Lung (tissue), 12 donors: Measurements from ENCODE around the gene HYI. TPM values are rescaled to one million over a fixed set of nuclear protein-coding genes. Genes with fewer than 3 reads are reported as not detected.

ENCODE experiments used
- ATAC-seq: fragments of 200-7000 bp; cut with Tn5 transposase; one replicate; pipeline ENCODE4 v1.9.1; 2020; ENCODE audit warnings: moderate number of reproducible peaks; ENCODE audit not compliant: insufficient read depth, low FRiP score
- DNase-seq, 3 donors: peaks; one replicate each; pipeline ENCODE4 v3.0.0-alpha.2; 2013 to 2017
- H3K27ac ChIP-seq, 2 donors: one replicate each; pipeline ENCODE4 v1.5.1; 2013; ENCODE audit warnings: mild to moderate bottlenecking in 2 of 2, moderate library complexity in 2 of 2, control low read depth in 1 of 2, inconsistent platforms in 1 of 2, low read depth in 1 of 2, low read length in 1 of 2
- H3K27me3 ChIP-seq, 3 donors: one replicate each; pipeline ENCODE4 v1.5.1; 2013; ENCODE audit warnings: low read length in 2 of 3; ENCODE audit not compliant: control insufficient read depth in 3 of 3, insufficient read depth in 3 of 3
- H3K36me3 ChIP-seq, 4 donors: one replicate each; pipeline ENCODE4 v1.5.1; 2013; ENCODE audit warnings: low read length in 4 of 4, mild to moderate bottlenecking in 1 of 4, moderate library complexity in 1 of 4; ENCODE audit not compliant: control insufficient read depth in 4 of 4, insufficient read depth in 4 of 4
- H3K4me1 ChIP-seq, 5 donors: one replicate each; pipeline ENCODE4 v1.5.1; 2013; ENCODE audit warnings: low read length in 5 of 5, mild to moderate bottlenecking in 2 of 5, moderate library complexity in 1 of 5; ENCODE audit not compliant: control insufficient read depth in 5 of 5, insufficient read depth in 5 of 5
- H3K4me3 ChIP-seq: one replicate; pipeline ENCODE4 v1.5.1; 2013; ENCODE audit warnings: mild to moderate bottlenecking, control low read depth, moderate library complexity
- H3K9ac ChIP-seq, 2 donors: one replicate each; pipeline ENCODE4 v1.5.1; 2013; ENCODE audit warnings: low read length in 2 of 2, control low read depth in 1 of 2; ENCODE audit not compliant: insufficient read depth in 1 of 2
- H3K9me3 ChIP-seq, 4 donors: one replicate each; pipeline ENCODE4 v1.5.1; 2013; ENCODE audit warnings: low read length in 3 of 4, mild to moderate bottlenecking in 1 of 4, moderate library complexity in 1 of 4; ENCODE audit not compliant: control insufficient read depth in 4 of 4, insufficient read depth in 3 of 4
- WGBS, 2 donors: extraction: QIAGEN DNeasy Blood & Tissue Kit; methylation state at CpG; one replicate each; pipeline ENCODE4 v1.1.7; 2013; 5-methylcytosine and 5-hydroxymethylcytosine counted together
- polyA plus RNA-seq, 2 donors: library from polyadenylated mRNA; stranded (reverse); fragments of 200-250 nt; gene quantifications; one replicate each; pipeline ENCODE4 v1.2.1, GENCODE V29; 2013
- total RNA-seq, 2 donors: library from RNA; depleted of rRNA in 1 of 2; stranded (reverse); fragments of >200 nt in 1 of 2; gene quantifications; one replicate each; pipeline ENCODE4 v1.2.1, GENCODE V29; 2014 to 2021
- TF ChIP-seq, protein P1 (sequence below): IDR thresholded peaks from 2 replicates; pipeline ENCODE4 v1.5.1; 2012; ENCODE audit warnings: mild to moderate bottlenecking; ENCODE audit errors: control extremely low read depth, extremely low read depth
- donor health status: control.
- donor health status: control.
- donor health status: Bipolar disorder and iron deficiency.
- donor health status: healthy.
- donor health status: DM: yes; HTN: yes; CAD: no.

HYI gene
- total and polyA plus RNA-seq, 4 donors, result 35.8 to 103 (median 69.4) TPM

DNA sequence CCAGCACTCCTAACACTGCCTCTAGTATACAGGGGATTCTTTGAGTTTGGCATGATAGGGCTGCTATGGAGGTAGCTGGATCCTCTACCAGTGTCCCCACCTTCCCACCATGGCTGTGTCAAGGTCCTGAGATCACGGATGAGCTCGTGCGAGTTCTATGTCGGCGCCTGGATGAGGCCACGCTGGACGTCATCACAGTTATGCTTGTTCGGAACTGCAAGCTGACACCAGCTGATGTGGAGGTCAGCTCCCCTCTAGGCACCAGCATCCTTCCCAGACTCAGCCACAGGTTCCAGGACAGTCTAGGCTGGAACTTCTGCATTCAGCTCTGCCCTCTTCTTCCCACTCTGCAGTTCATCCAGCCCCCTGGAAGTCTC, 15.2 kb downstream of the HYI start:
- H3K27ac ChIP-seq, result no peak overlapping the region
- no peaks in the 10 kb centered on the region for H3K27me3 ChIP-seq
- no peak overlapping the region for H3K4me3 ChIP-seq
- 95 to 97% methylated on average over 8 of the region's 8 CpGs for WGBS, 2 donors
- H3K36me3 ChIP-seq, result peaks cover 5 to 57% (median 45%) of the 10 kb centered on the region in 4 donors
- H3K9ac ChIP-seq, result no peak overlapping the region
- H3K4me1 ChIP-seq, result peaks cover 0 to 4% (median 0%) of the 10 kb centered on the region in 5 donors
- TF ChIP-seq, protein P1, sequence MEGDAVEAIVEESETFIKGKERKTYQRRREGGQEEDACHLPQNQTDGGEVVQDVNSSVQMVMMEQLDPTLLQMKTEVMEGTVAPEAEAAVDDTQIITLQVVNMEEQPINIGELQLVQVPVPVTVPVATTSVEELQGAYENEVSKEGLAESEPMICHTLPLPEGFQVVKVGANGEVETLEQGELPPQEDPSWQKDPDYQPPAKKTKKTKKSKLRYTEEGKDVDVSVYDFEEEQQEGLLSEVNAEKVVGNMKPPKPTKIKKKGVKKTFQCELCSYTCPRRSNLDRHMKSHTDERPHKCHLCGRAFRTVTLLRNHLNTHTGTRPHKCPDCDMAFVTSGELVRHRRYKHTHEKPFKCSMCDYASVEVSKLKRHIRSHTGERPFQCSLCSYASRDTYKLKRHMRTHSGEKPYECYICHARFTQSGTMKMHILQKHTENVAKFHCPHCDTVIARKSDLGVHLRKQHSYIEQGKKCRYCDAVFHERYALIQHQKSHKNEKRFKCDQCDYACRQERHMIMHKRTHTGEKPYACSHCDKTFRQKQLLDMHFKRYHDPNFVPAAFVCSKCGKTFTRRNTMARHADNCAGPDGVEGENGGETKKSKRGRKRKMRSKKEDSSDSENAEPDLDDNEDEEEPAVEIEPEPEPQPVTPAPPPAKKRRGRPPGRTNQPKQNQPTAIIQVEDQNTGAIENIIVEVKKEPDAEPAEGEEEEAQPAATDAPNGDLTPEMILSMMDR, result no peak
- H3K9me3 ChIP-seq, result no peaks in the 10 kb centered on the region
- peak in 1 of 3 donors; percentile 2 for DNase-seq
- ATAC-seq, result no peak

DNA sequence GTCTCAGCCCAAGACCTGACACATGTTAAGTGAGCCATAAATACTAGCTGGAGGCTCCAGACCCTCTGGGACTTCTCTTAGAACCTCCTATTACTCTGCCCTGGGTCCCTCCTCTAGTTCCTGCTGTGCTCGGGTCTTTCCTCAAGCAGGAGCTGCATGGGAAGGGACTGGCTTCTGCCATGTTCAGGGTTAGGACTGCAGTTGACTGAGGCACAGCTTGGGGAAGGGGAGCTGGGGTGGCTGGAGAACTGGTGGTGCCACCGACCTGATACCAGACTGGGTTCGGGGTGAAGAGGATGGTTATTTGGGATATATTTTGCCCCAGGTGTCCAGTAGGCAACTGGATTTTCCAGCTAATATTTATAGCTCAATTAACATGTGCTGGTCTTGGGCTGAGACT, 15.7 kb downstream of the HYI start:
- no peaks in the 10 kb centered on the region for H3K27me3 ChIP-seq

DNA sequence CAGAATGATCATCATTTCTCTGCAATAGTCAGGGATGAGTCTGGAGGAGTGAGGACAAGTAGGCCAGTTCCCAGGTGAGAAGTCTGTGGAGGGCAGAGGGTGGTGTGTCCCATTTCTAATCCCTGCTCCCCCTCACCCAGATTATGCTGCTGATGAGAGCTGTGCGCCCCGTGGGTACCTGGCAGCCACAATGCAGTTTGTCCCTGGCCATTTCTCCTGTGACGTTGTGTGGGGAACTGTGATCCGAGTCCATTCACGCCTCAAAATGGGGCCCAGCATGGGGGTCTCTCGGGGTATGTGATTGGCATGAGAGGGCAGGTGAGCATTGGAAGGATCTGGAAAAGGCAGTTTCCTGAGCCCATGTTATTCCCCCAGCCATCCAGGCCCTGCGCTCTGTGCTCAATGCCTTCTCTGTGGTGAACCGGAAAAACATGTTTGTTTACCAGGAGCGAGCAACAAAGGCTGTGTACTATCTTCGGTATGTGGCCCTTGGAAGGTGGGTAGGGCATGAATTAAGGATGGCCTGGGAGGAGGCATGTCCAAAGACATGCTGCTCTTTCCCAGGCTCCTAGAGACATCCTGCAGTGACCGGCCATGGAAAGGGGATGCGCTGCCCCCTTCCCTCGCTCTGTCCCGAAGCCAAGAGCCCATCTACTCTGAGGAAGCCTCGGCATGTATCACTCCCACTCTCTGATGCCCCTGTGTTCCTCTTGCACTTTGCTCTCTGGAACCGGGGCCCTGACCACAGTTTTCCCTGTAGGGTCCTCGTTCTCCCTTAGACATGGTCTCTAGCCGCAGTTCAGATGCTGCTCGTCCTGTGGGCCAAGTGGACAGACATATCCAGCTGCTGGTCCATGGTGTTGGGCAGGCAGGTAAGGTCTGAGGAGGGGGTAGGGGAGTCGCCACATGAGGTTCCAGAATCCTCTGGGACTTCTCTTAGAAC, 16.4 kb downstream of the HYI start:
- peaks cover 8 to 60% (median 43%) of the 10 kb centered on the region in 4 donors for H3K36me3 ChIP-seq
- no peaks in the 10 kb centered on the region for H3K9me3 ChIP-seq
- TF ChIP-seq, protein P1, result no peak
- H3K27ac ChIP-seq, result no peak overlapping the region
- H3K4me1 ChIP-seq, result peaks cover 0 to 4% (median 0%) of the 10 kb centered on the region in 5 donors
- H3K4me3 ChIP-seq, result no peak overlapping the region
- no peak overlapping the region for H3K9ac ChIP-seq
- ATAC-seq (no peak), DNase-seq (peak in 1 of 3 donors; percentile 3)
- 93 to 94% methylated on average over 20 of the region's 20 CpGs for WGBS, 2 donors
- H3K27me3 ChIP-seq, result no peaks in the 10 kb centered on the region

More for the DNA sequence above, 15.7 kb downstream of the HYI start:
- 93 to 98% methylated on average over 3 of the region's 3 CpGs for WGBS, 2 donors
- H3K9me3 ChIP-seq, result no peaks in the 10 kb centered on the region
- no peak for ATAC-seq
- H3K36me3 ChIP-seq, result peaks cover 8 to 59% (median 43%) of the 10 kb centered on the region in 4 donors
- H3K4me3 ChIP-seq, result no peak overlapping the region
- H3K9ac ChIP-seq, result no peak overlapping the region
- H3K4me1 ChIP-seq, result peaks cover 0 to 4% (median 0%) of the 10 kb centered on the region in 5 donors
- H3K27ac ChIP-seq, result no peak overlapping the region
- TF ChIP-seq, protein P1, result no peak
- no peak for DNase-seq
